ENCODE measurements around the gene TMEM31. TPM values are rescaled to one million over a fixed set of nuclear protein-coding genes. Genes with fewer than 3 reads are reported as not detected.

The TMEM31 gene
- total and polyA plus RNA-seq, 10 of the 15 experiments (the other 5 are each of a cell fraction or from before 2014, with no cell fraction given): 0.18 TPM; not detected in 9

DNA sequence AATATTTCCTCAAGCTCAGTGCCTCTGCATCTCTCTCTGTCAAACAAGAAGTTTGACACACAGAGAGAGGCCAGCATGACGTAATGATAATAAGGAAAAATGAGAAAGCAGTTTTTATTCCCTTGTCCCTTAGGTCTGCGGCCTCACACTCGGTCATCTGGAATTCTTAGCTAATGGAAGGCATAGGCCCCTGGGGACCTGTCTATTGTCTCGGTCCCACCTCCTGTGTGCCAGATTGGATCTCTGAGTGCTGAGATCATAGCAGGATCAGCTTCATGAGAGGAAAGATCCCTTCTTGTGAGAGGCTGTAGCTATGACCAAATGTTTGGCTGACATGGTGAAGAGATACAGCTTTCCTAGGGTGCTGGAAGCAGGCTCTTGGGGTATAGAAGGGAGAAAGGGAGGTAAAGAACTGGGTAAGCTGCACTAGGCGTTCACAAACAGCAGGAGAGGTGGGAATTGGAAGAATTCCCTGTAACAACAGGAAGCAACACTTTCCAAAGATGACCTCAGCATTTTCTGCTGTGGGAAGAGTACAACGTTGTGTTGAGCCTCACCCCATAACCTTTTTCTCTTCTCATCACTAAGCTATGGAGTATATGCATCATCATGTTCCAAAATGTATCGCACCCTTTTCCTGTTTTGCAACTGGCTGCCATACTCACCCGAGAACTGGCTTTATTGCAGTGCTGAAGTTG is 20.2 kb downstream of the TMEM31 start:
- ChIA-PET POLR2A (no interaction called here), CTCF (interaction anchor here (0.6 to 1.7 kb wide), 3 partner anchors 18 to 1222 kb away, joined by 3 to 7 read pairs (median 4); partner anchors contain the start of gene TMEM31), SMC1A (ENCODE audit: uncharacterized antibody, unreplicated experiment) (interaction anchor here (1.1 to 1.4 kb wide), 2 partner anchors 8 to 53 kb away, joined by 3 to 4 read pairs; no protein-coding TSS in a partner anchor), RAD21 (ENCODE audit: unreplicated experiment) (no interaction called here)
- Histone ChIP-seq H3K9ac (ENCODE audit: control insufficient read depth, insufficient read depth, low read length) (no peak overlapping the region), H4K20me1 (ENCODE audit: control insufficient read depth, insufficient read depth) (no peaks in the 10 kb centered on the region), H3K27me3 (replicated peaks in 1 of 2; ENCODE audit: control insufficient read depth in 2 of 2, insufficient read depth in 2 of 2, low read length in 1 of 2) (no peaks in the 10 kb centered on the region; a peak in 2 of 4 replicates), H3K4me1 (ENCODE audit: control insufficient read depth, insufficient read depth, low read length) (no peaks in the 10 kb centered on the region), H3K4me2 (ENCODE audit: control insufficient read depth, insufficient read depth) (no peak overlapping the region), H3K27ac (ENCODE audit: control insufficient read depth, insufficient read depth) (no peak overlapping the region), H3K4me3 (no peak overlapping the region), H3K79me2 (ENCODE audit: control insufficient read depth, insufficient read depth, low read length) (no peaks in the 10 kb centered on the region), H3K9me3 (replicated peaks; ENCODE audit: control insufficient read depth, insufficient read depth, low read length) (no peaks in the 10 kb centered on the region), H3K36me3 (ENCODE audit: control insufficient read depth in 2 of 2, insufficient read depth in 2 of 2, low read length in 1 of 2) (no peaks in the 10 kb centered on the region), H2AFZ (ENCODE audit: control insufficient read depth, low read depth, low read length) (no peak overlapping the region)
- no peak for TF ChIP-seq SREBF2 (IDR thresholded peaks at IDR 0.05; ENCODE audit: low read length)
- no peak for TF ChIP-seq CBX5 (IDR thresholded peaks at IDR 0.05; ENCODE audit: low read depth)
- no peak for TF ChIP-seq USF1 (IDR thresholded peaks at IDR 0.05; ENCODE audit: borderline replicate concordance, extremely low read length, insufficient read depth, low read depth, low read length)
- no peak for TF ChIP-seq RAD21 (IDR thresholded peaks at IDR 0.05; ENCODE audit: insufficient read depth, low read depth, low read length)
- TF ChIP-seq BACH1 (IDR thresholded peaks at IDR 0.05; ENCODE audit: borderline replicate concordance): no peak
- TF ChIP-seq IKZF2 (IDR thresholded peaks at IDR 0.05): no peak
- no peak for TF ChIP-seq MEF2A (IDR thresholded peaks at IDR 0.05; ENCODE audit: insufficient read depth, low read depth, low read length)
- no peak for TF ChIP-seq PAX8 (IDR thresholded peaks at IDR 0.05)
- TF ChIP-seq, protein P1, sequence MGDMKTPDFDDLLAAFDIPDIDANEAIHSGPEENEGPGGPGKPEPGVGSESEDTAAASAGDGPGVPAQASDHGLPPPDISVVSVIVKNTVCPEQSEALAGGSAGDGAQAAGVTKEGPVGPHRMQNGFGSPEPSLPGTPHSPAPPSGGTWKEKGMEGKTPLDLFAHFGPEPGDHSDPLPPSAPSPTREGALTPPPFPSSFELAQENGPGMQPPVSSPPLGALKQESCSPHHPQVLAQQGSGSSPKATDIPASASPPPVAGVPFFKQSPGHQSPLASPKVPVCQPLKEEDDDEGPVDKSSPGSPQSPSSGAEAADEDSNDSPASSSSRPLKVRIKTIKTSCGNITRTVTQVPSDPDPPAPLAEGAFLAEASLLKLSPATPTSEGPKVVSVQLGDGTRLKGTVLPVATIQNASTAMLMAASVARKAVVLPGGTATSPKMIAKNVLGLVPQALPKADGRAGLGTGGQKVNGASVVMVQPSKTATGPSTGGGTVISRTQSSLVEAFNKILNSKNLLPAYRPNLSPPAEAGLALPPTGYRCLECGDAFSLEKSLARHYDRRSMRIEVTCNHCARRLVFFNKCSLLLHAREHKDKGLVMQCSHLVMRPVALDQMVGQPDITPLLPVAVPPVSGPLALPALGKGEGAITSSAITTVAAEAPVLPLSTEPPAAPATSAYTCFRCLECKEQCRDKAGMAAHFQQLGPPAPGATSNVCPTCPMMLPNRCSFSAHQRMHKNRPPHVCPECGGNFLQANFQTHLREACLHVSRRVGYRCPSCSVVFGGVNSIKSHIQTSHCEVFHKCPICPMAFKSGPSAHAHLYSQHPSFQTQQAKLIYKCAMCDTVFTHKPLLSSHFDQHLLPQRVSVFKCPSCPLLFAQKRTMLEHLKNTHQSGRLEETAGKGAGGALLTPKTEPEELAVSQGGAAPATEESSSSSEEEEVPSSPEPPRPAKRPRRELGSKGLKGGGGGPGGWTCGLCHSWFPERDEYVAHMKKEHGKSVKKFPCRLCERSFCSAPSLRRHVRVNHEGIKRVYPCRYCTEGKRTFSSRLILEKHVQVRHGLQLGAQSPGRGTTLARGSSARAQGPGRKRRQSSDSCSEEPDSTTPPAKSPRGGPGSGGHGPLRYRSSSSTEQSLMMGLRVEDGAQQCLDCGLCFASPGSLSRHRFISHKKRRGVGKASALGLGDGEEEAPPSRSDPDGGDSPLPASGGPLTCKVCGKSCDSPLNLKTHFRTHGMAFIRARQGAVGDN (IDR thresholded peaks at IDR 0.05): no peak
- TF ChIP-seq JUNB (IDR thresholded peaks at IDR 0.05): no peak
- no peak for TF ChIP-seq KDM1A (IDR thresholded peaks at IDR 0.05; ENCODE audit: borderline replicate concordance)
- intact Hi-C loops (cut with micrococcal nuclease; ENCODE audit: unreplicated experiment): no loop called here
- FAIRE-seq (no peak), ATAC-seq (no peak), DNase-seq (ENCODE audit: low read depth, low spot score) (no peak)
- 27% methylated on average over 8 of the region's 8 CpGs for WGBS (ENCODE audit: insufficient coverage, insufficient replicate concordance, low lambda C conversion rate, missing lambda C conversion rate)
- BruUV-seq (replicated peaks): no TSS peak
- in situ Hi-C loops (cut with MboI): no loop called here

Measured in GM12878 (cell line).